Keratinocyte (primary cell): ENCODE measurements around the gene TROAP. TPM values are rescaled to one million over a fixed set of nuclear protein-coding genes. Genes with fewer than 3 reads are reported as not detected.

Source experiments
- DNase-seq: peaks from one replicate; pipeline ENCODE4 v3.0.0-alpha.2; 2011; ENCODE audit warnings: low read depth, missing footprints, low spot score
- FAIRE-seq: peaks from 2 replicates; lab custom pipeline; 2011; peaks lifted over from hg19 to GRCh38; lab: Jason Lieb, UNC
- H2AFZ ChIP-seq: 2 replicates; pipeline ENCODE4 v1.6.0; 2012; ENCODE audit warnings: low read length, control low read depth, inconsistent platforms; ENCODE audit not compliant: control insufficient read depth
- H3K27ac ChIP-seq: 2 replicates; pipeline ENCODE4 v1.5.1; 2011; ENCODE audit warnings: low read length; ENCODE audit not compliant: control insufficient read depth, insufficient read depth
- H3K27me3 ChIP-seq: 3 replicates; pipeline ENCODE4 v1.6.0; 2011; ENCODE audit warnings: low read length; ENCODE audit not compliant: control insufficient read depth, insufficient read depth; ENCODE audit errors: extremely low read depth
- H3K36me3 ChIP-seq, 2 experiments: 2 replicates in 1 of 2; 3 replicates in 1 of 2; pipeline ENCODE4 v1.5.1; 2011; ENCODE audit warnings: low read length in 2 of 2, mild to moderate bottlenecking in 1 of 2; ENCODE audit not compliant: control insufficient read depth in 2 of 2, insufficient read depth in 2 of 2; ENCODE audit errors: extremely low read depth in 1 of 2
- H3K4me1 ChIP-seq: 3 replicates; pipeline ENCODE4 v1.5.1; 2011; ENCODE audit warnings: low read length; ENCODE audit not compliant: control insufficient read depth, insufficient read depth; ENCODE audit errors: extremely low read depth
- H3K4me2 ChIP-seq: 3 replicates; pipeline ENCODE4 v1.6.0; 2011; ENCODE audit warnings: low read depth, low read length; ENCODE audit not compliant: control insufficient read depth, insufficient read depth; ENCODE audit errors: extremely low read depth
- H3K4me3 ChIP-seq, 3 experiments: fragments of 200-600 bp in 1 of 3; sonication (generic) in 1 of 3; 2 replicates in 2 of 3; 3 replicates in 1 of 3; pipeline ENCODE4 v1.5.1; 2011 to 2016; ENCODE audit warnings: low read length in 3 of 3, mild to moderate bottlenecking in 3 of 3, control low read depth in 2 of 3, inconsistent platforms in 1 of 3, low read depth in 1 of 3, mixed read lengths in 1 of 3, mixed run types in 1 of 3, moderate library complexity in 1 of 3; ENCODE audit not compliant: control insufficient read depth in 2 of 3, insufficient read depth in 2 of 3; ENCODE audit errors: extremely low read depth in 1 of 3
- H3K79me2 ChIP-seq: 2 replicates; pipeline ENCODE4 v1.6.0; 2012; ENCODE audit warnings: low read length; ENCODE audit not compliant: control insufficient read depth, insufficient read depth
- H3K9ac ChIP-seq: 3 replicates; pipeline ENCODE4 v1.6.0; 2011; ENCODE audit warnings: low read length; ENCODE audit not compliant: control insufficient read depth, insufficient read depth; ENCODE audit errors: extremely low read depth
- H3K9me1 ChIP-seq: 3 replicates; pipeline ENCODE4 v1.6.0; 2011; ENCODE audit warnings: low read length; ENCODE audit not compliant: control insufficient read depth, insufficient read depth; ENCODE audit errors: extremely low read depth
- H3K9me3 ChIP-seq: 2 replicates; pipeline ENCODE4 v1.5.1; 2012; ENCODE audit warnings: low read depth, low read length; ENCODE audit not compliant: control insufficient read depth
- H4K20me1 ChIP-seq: 3 replicates; pipeline ENCODE4 v1.6.0; 2011; ENCODE audit warnings: low read length; ENCODE audit not compliant: control insufficient read depth, insufficient read depth; ENCODE audit errors: extremely low read depth
- CTCF ChIP-seq, 3 experiments: IDR thresholded peaks in 1 of 3; conservative IDR thresholded peaks in 1 of 3; optimal IDR thresholded peaks in 1 of 3; 2 replicates in 2 of 3; 3 replicates in 1 of 3; pipeline versions ENCODE3 to v1.5.1; 2011; ENCODE audit warnings: low read length in 3 of 3, mild to moderate bottlenecking in 3 of 3, moderate library complexity in 2 of 3, control low read depth in 1 of 3, inconsistent platforms in 1 of 3; ENCODE audit not compliant: insufficient read depth in 2 of 3; ENCODE audit errors: extremely low read depth in 1 of 3
- EZH2 ChIP-seq: IDR thresholded peaks from one replicate; pipeline ENCODE4 v1.6.1; 2012; ENCODE audit warnings: inconsistent platforms, mild to moderate bottlenecking, low read length, moderate library complexity
- dilution Hi-C: fragments of 300-500 bp; cut with MboI; formaldehyde crosslinking; loops from one replicate; pipeline ENCODE4 v1.7.0; 2020; ENCODE audit warnings: low sequenced_read_pairs; ENCODE audit not compliant: extremely low pct_ligation_motif_present
- polyA plus RNA-seq, 5 experiments: library from polyadenylated mRNA; depleted of rRNA in 3 of 5; stranded (reverse) in 3 of 5; stranded (forward) in 1 of 5; unstranded in 1 of 5; fragments of >200 nt; gene quantifications; 1 replicate in 1 of 5; 2 replicates in 3 of 5; 3 replicates in 1 of 5; pipeline versions ENCODE4 v1.2.1 to v1.2.3, GENCODE V29; 2011 to 2012; ENCODE audit warnings: missing spikeins in 2 of 5, low read depth in 1 of 5, low replicate concordance in 1 of 5

Gene TROAP
- polyA plus RNA-seq, 1 donor (not counting 4 experiments of a cell fraction or from before 2014, with no cell fraction given), result 14.1 TPM

- Histone ChIP-seq H3K27me3 (peaks cover 47% of the 10 kb centered on the region), H3K27ac (no peak overlapping the region), H3K4me2 (peak overlapping the region; percentile 73), H4K20me1 (no peaks in the 10 kb centered on the region), H3K9me3 (no peaks in the 10 kb centered on the region), H3K9me1 (no peaks in the 10 kb centered on the region), H3K4me3 (peak overlapping the region in 1 of 3 experiments; percentile 36), H3K9ac (no peak overlapping the region), H3K36me3 (no peaks in the 10 kb centered on the region), H2AFZ (no peak overlapping the region), H3K79me2 (no peaks in the 10 kb centered on the region), H3K4me1 (peaks cover 13% of the 10 kb centered on the region)
- dilution Hi-C loops, result no loop called here
- DNase-seq, result no peak
- TF ChIP-seq EZH2 (no peak), CTCF (optimal IDR thresholded peaks at IDR 0.05 in 1 of 3, IDR thresholded peaks at IDR 0.05 in 1 of 3, conservative IDR thresholded peaks at IDR 0.05 in 1 of 3; ENCODE audit: extremely low read depth in 1 of 3, insufficient read depth in 2 of 3, low read length in 3 of 3) (peak; percentile 71 to 94 (median 87))
- no peak for FAIRE-seq
These were observed 26.8 kb upstream of the TROAP start for GRCh38 chr12:49296034-49296835.

- H3K4me1 ChIP-seq, result peaks cover 13% of the 10 kb centered on the region
- no peaks in the 10 kb centered on the region for H4K20me1 ChIP-seq
- H3K4me2 ChIP-seq, result peak overlapping the region; percentile 73
- no peaks in the 10 kb centered on the region for H3K79me2 ChIP-seq
- H3K9me1 ChIP-seq, result no peaks in the 10 kb centered on the region
- H2AFZ ChIP-seq, result peak overlapping the region; percentile 52
- no peak for DNase-seq
- H3K27me3 ChIP-seq, result peaks cover 47% of the 10 kb centered on the region
- no peaks in the 10 kb centered on the region for H3K36me3 ChIP-seq
- H3K9me3 ChIP-seq, result no peaks in the 10 kb centered on the region
- dilution Hi-C loops, result no loop called here
- FAIRE-seq, result no peak
- H3K4me3 ChIP-seq, result peak overlapping the region in 2 of 3 experiments; percentile 35 to 36
- H3K27ac ChIP-seq, result no peak overlapping the region
- H3K9ac ChIP-seq, result no peak overlapping the region
- TF ChIP-seq CTCF (optimal IDR thresholded peaks at IDR 0.05 in 1 of 3, IDR thresholded peaks at IDR 0.05 in 1 of 3, conservative IDR thresholded peaks at IDR 0.05 in 1 of 3; ENCODE audit: extremely low read depth in 1 of 3, insufficient read depth in 2 of 3, low read length in 3 of 3), result peak in 1 of 3 experiments; percentile 34
- peak; percentile 91 for TF ChIP-seq EZH2
These were observed 26.0 kb upstream of the TROAP start for GRCh38 chr12:49296836-49297694.
